BJ (cell line): ENCODE measurements around the gene ATP8A2. TPM values are rescaled to one million over a fixed set of nuclear protein-coding genes. Genes with fewer than 3 reads are reported as not detected.

ENCODE experiments used
- CTCF ChIA-PET: fragments of 350-600 bp; formaldehyde crosslinking; extraction: SDS; loops from one replicate; lab custom pipeline; 2021; ENCODE audit warnings: antibody characterized with exemption, inconsistent platforms; lab: Yijun Ruan, JAX
- POLR2A ChIA-PET: fragments of 300-600 bp; sonication (Branson Sonifier 250); formaldehyde crosslinking; extraction: SDS; loops from one replicate; lab custom pipeline; 2021; ENCODE audit warnings: antibody characterized with exemption; lab: Charles Lee
- DNase-seq: peaks from one replicate; pipeline ENCODE4 v3.0.0-alpha.2; 2011; ENCODE audit warnings: low read depth
- H3K27me3 ChIP-seq: 2 replicates; pipeline ENCODE4 v1.6.0; 2011; ENCODE audit warnings: low read length; ENCODE audit not compliant: control insufficient read depth, insufficient read depth
- H3K36me3 ChIP-seq: 2 replicates; pipeline ENCODE4 v1.5.1; 2011; ENCODE audit warnings: low read length; ENCODE audit not compliant: control insufficient read depth, insufficient read depth
- H3K4me3 ChIP-seq: 2 replicates; pipeline ENCODE4 v1.5.1; 2011; ENCODE audit warnings: low read depth, mild to moderate bottlenecking, control low read depth, low read length
- CTCF ChIP-seq: IDR thresholded peaks from 2 replicates; pipeline ENCODE4 v1.5.1; 2011; ENCODE audit warnings: low read depth, mild to moderate bottlenecking, control low read depth, inconsistent platforms, low read length, moderate library complexity; ENCODE audit not compliant: insufficient read depth
- polyA plus RNA-seq: library from polyadenylated mRNA; depleted of rRNA; stranded (reverse); fragments of >200 nt; gene quantifications from 2 replicates; pipeline ENCODE4 v1.2.3, GENCODE V29; 2011

The ATP8A2 gene
- polyA plus RNA-seq, 1 experiment: 0.02 TPM

- ChIA-PET CTCF (no interaction called here), POLR2A (no interaction called here)
- H3K4me3 ChIP-seq: no peak overlapping the region
Measured at GRCh38 chr13:25727810-25728209, 356.0 kb downstream of the ATP8A2 start.

GRCh38 chr13:25729201-25729600 is 357.4 kb downstream of the ATP8A2 start:
- TF ChIP-seq CTCF: no peak
- DNase-seq: no peak
- no peak overlapping the region for H3K4me3 ChIP-seq
- CTCF ChIA-PET: no interaction called here
- H3K27me3 ChIP-seq: no peaks in the 10 kb centered on the region
- no peaks in the 10 kb centered on the region for H3K36me3 ChIP-seq
- POLR2A ChIA-PET: no interaction called here

More at GRCh38 chr13:25727810-25728209, 356.0 kb downstream of the ATP8A2 start:
- Histone ChIP-seq H3K27me3 (no peaks in the 10 kb centered on the region), H3K36me3 (no peaks in the 10 kb centered on the region)
- TF ChIP-seq CTCF: no peak
- DNase-seq: no peak

GRCh38 chr13:25731037-25731436 is 359.3 kb downstream of the ATP8A2 start:
- TF ChIP-seq CTCF: no peak
- no peak for DNase-seq
- ChIA-PET POLR2A (no interaction called here), CTCF (no interaction called here)
- Histone ChIP-seq H3K27me3 (no peaks in the 10 kb centered on the region), H3K4me3 (no peak overlapping the region), H3K36me3 (no peaks in the 10 kb centered on the region)

- no peak for DNase-seq
- Histone ChIP-seq H3K27me3 (no peaks in the 10 kb centered on the region), H3K36me3 (no peaks in the 10 kb centered on the region), H3K4me3 (no peak overlapping the region)
- TF ChIP-seq CTCF: no peak
- ChIA-PET POLR2A (no interaction called here), CTCF (no interaction called here)
Measured at GRCh38 chr13:25731536-25731935, 359.8 kb downstream of the ATP8A2 start.

- CTCF ChIA-PET: no interaction called here
- POLR2A ChIA-PET: no interaction called here
Measured at GRCh38 chr13:25732111-25732865, 360.5 kb downstream of the ATP8A2 start.

More at GRCh38 chr13:25732111-25732865, 360.5 kb downstream of the ATP8A2 start:
- TF ChIP-seq CTCF: no peak
- no peaks in the 10 kb centered on the region for H3K27me3 ChIP-seq
- no peak overlapping the region for H3K4me3 ChIP-seq
- no peak for DNase-seq
- no peaks in the 10 kb centered on the region for H3K36me3 ChIP-seq
